Measurements from ENCODE around the gene TFAP2B. TPM values are rescaled to one million over a fixed set of nuclear protein-coding genes. Genes with fewer than 3 reads are reported as not detected.

Gene TFAP2B
- total RNA-seq, 2 donors from 2014 or later: not detected

DNA sequence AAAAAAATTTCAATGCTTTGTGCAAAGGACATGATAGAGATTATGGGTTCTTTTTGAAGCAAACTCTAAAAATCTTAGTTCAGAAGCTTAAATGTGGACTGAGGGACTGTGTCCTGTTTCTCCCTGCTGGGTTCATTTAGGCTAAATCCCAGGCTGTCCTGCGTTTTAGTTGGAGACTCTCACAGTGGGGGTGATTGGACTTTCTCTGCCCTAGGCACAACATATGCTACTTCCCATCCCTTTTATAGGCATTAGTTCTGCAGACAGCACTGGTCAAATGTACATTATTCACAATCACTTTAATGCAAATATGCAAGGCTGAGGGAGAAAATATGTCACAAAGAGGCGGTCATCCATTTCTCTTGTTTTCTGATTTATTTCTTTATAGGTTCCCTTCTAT, 71.3 kb downstream of the TFAP2B start:
- intact Hi-C loops (cut with DNase I, micrococcal nuclease): no loop called here
- ATAC-seq: no peak
- DNase-seq: no peak

DNA sequence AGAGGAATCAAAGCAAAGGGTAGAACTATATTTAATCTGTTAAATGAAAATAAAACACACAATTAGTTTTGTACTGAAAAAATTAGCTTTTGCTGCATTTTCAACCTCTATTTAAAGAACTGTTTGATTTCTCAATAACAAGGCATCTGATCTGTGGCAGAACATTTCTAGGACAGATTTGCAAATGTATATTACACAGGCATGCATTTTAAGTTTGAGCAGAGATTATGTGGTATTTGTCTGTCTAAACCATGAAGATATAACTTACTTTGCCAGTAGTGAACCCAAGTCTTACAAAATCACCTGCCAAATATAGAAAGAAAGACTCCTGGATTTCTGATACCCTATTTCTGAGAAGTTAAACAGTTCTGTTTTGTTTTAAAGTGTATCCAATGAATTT, 71.9 kb downstream of the TFAP2B start:
- intact Hi-C loops (cut with DNase I, micrococcal nuclease): no loop called here
- no peak for ATAC-seq
- no peak for DNase-seq

DNA sequence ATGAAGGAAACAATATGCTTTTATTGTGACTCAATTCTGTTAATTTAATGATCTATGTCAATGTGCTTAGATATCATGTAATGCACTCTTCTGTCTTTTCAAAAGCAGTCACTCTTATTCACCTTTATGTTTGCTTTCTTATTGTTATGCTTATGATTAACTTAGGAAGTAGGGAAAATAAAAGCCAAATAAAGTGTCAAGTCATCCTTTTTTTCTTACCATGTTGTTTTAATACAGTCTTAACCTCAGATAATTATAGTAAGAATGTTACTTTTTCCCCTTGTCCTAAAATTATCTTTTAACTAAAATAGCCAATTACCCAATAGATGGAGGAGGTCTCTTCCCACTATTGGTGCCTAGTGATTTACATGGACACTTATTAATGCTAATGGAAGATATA, 72.6 kb downstream of the TFAP2B start:
- intact Hi-C loops (cut with DNase I, micrococcal nuclease): no loop called here
- ATAC-seq (no peak), DNase-seq (no peak)

Other genes starting within 250 kb of the TFAP2B start
- gene TFAP2D, start 105.3 kb upstream of the TFAP2B start, total RNA-seq: not detected